Lower leg skin (tissue), 4 donors: ENCODE results near the gene CHEK1. TPM values are rescaled to one million over a fixed set of nuclear protein-coding genes. Genes with fewer than 3 reads are reported as not detected.

Experiments used
- DNase-seq, 2 donors: peaks; one replicate each; pipeline ENCODE4 v3.0.0-alpha.2; 2019; ENCODE audit warnings: low spot score in 2 of 2
- H3K4me3 ChIP-seq: fragments of 200-600 bp; sonication (generic); 2 replicates; pipeline ENCODE4 v1.5.1; 2017; ENCODE audit warnings: mild to moderate bottlenecking, low read depth; ENCODE audit not compliant: poor library complexity, severe bottlenecking
- CTCF ChIP-seq, 3 donors: fragments of 450-650 bp; IDR thresholded peaks; one replicate each; pipeline ENCODE4 v1.5.1; 2016; ENCODE audit warnings: antibody characterized with exemption in 3 of 3, mild to moderate bottlenecking in 3 of 3, moderate library complexity in 2 of 3
- POLR2A ChIP-seq, 2 donors: fragments of 450-650 bp; IDR thresholded peaks; one replicate each; pipeline ENCODE4 v1.6.1; 2016 to 2017; ENCODE audit warnings: antibody characterized with exemption in 2 of 2, mild to moderate bottlenecking in 1 of 2, moderate library complexity in 1 of 2
- WGBS, 2 donors: methylation state at CpG; one replicate each; pipeline ENCODE4 v1.1.5; 2018; 5-methylcytosine and 5-hydroxymethylcytosine counted together
- intact Hi-C: fragments of 100-400 bp; cut with DNase I; formaldehyde crosslinking; loops from one replicate; pipeline ENCODE4 v1.15.0; 2023; ENCODE audit warnings: low total_unique reads
- total RNA-seq, 4 donors: library from RNA; depleted of rRNA; stranded (reverse); fragments of >200 nt; gene quantifications; one replicate each; pipeline ENCODE4 v1.1.0, GENCODE V29; 2016

The CHEK1 gene
- total RNA-seq, 4 donors from 2014 or later = 0.99 to 8.0 (median 1.9) TPM

GRCh38 chr11:125586623-125587022 lies 38.3 kb upstream of the CHEK1 start:
- TF ChIP-seq CTCF (IDR thresholded peaks at IDR 0.05) (no peak), POLR2A (IDR thresholded peaks at IDR 0.05) (no peak)
- intact Hi-C loops = no loop called here
- no peak overlapping the region for H3K4me3 ChIP-seq
- 84 to 91% methylated on average over 3 of the region's 3 CpGs for WGBS, 2 donors
- DNase-seq = no peak

GRCh38 chr11:125587480-125587879 lies 37.5 kb upstream of the CHEK1 start:
- TF ChIP-seq CTCF (IDR thresholded peaks at IDR 0.05) (no peak), POLR2A (IDR thresholded peaks at IDR 0.05) (no peak)
- intact Hi-C loops = no loop called here
- WGBS, 2 donors = 96% methylated on average over 1 of the region's 1 CpG
- no peak for DNase-seq
- no peak overlapping the region for H3K4me3 ChIP-seq

GRCh38 chr11:125588505-125588904 lies 36.5 kb upstream of the CHEK1 start:
- TF ChIP-seq CTCF (IDR thresholded peaks at IDR 0.05) (no peak), POLR2A (IDR thresholded peaks at IDR 0.05) (no peak)
- WGBS, 2 donors = 40 to 50% methylated on average over 3 of the region's 3 CpGs
- intact Hi-C loops = no loop called here
- no peak for DNase-seq
- H3K4me3 ChIP-seq = no peak overlapping the region

GRCh38 chr11:125591649-125592304 lies 33.2 kb upstream of the CHEK1 start:
- intact Hi-C loops = no loop called here
- 1% methylated on average over 28 to 30 of the region's 30 CpGs for WGBS, 2 donors
- no peak for TF ChIP-seq CTCF (IDR thresholded peaks at IDR 0.05)
- TF ChIP-seq POLR2A (IDR thresholded peaks at IDR 0.05) = no peak
- DNase-seq = peak; percentile 43 to 91
- peak overlapping the region; percentile 62 for H3K4me3 ChIP-seq

GRCh38 chr11:125592305-125593113 lies 32.5 kb upstream of the CHEK1 start, which contains the start of gene STT3A:
Gene STT3A, plus strand, starts transcription at chr11:125592852. Its CDS starts 3,064 bp downstream, at chr11:125595916.
- intact Hi-C loops = no loop called here
- TF ChIP-seq POLR2A (IDR thresholded peaks at IDR 0.05) (peak in 1 of 2 donors; percentile 66), CTCF (IDR thresholded peaks at IDR 0.05) (no peak)
- DNase-seq = peak; percentile 99 to 100
- peak within 1 kb of the TSS; percentile 94 for H3K4me3 ChIP-seq
- WGBS, 2 donors = 0 to 1% methylated on average over 55 of the region's 55 CpGs
